Stimulated activated CD4-positive, alpha-beta T cell treated with anti-CD3 and anti-CD28 coated beads, Interleukin-1b, Interleukin-23, amount 100 ng/mL, for 48 hours (primary cell): ENCODE measurements around the gene CFAP43.
"Not testable (repeated sequence)": the region's sequence is repeated elsewhere in the genome, so short reads cannot be mapped to it uniquely, and the experiment has no call there.

ENCODE experiments used
- DNase-seq: peaks from one replicate; pipeline ENCODE4 v3.0.0-alpha.2; 2020

The CFAP43 gene

GRCh38 chr10:104216631-104217030 is 15.5 kb downstream of the CFAP43 start:
- no peak for DNase-seq

GRCh38 chr10:104209575-104210198 is 22.5 kb downstream of the CFAP43 start:
- DNase-seq: peak; percentile 14

GRCh38 chr10:104208730-104209129 is 23.4 kb downstream of the CFAP43 start:
- DNase-seq: no peak

GRCh38 chr10:104202231-104202630 is 29.9 kb downstream of the CFAP43 start:
- no peak for DNase-seq

GRCh38 chr10:104201636-104202035 is 30.5 kb downstream of the CFAP43 start:
- DNase-seq: no peak

GRCh38 chr10:104199567-104199966 is 32.6 kb downstream of the CFAP43 start:
- no peak for DNase-seq

- no peak for DNase-seq
These were observed 34.8 kb downstream of the CFAP43 start for GRCh38 chr10:104197364-104197763.

GRCh38 chr10:104195706-104196105 is 36.5 kb downstream of the CFAP43 start:
- DNase-seq: no peak

- no peak for DNase-seq
These were observed 38.4 kb downstream of the CFAP43 start for GRCh38 chr10:104193787-104194186.

GRCh38 chr10:104190695-104191094 is 41.5 kb downstream of the CFAP43 start:
- no peak for DNase-seq

- DNase-seq: no peak
These were observed 48.5 kb downstream of the CFAP43 start for GRCh38 chr10:104183682-104184081.

GRCh38 chr10:104174136-104174535 is 58.0 kb downstream of the CFAP43 start:
- not testable (repeated sequence) for DNase-seq

GRCh38 chr10:104170610-104171254 is 61.4 kb downstream of the CFAP43 start:
- DNase-seq: no peak

- DNase-seq: no peak
These were observed 76.6 kb downstream of the CFAP43 start for GRCh38 chr10:104155591-104155990.

- DNase-seq: no peak
These were observed 80.4 kb downstream of the CFAP43 start for GRCh38 chr10:104151737-104152136.

GRCh38 chr10:104150139-104150538 is 82.0 kb downstream of the CFAP43 start:
- DNase-seq: no peak

- no peak for DNase-seq
These were observed 85.3 kb downstream of the CFAP43 start for GRCh38 chr10:104146882-104147281.

- DNase-seq: no peak
These were observed 87.2 kb downstream of the CFAP43 start for GRCh38 chr10:104144931-104145330.

- DNase-seq: no peak
These were observed 88.3 kb downstream of the CFAP43 start for GRCh38 chr10:104143829-104144228.

GRCh38 chr10:104142081-104142480 is 90.1 kb downstream of the CFAP43 start:
- DNase-seq: no peak

GRCh38 chr10:104139221-104139620 is 92.9 kb downstream of the CFAP43 start:
- no peak for DNase-seq

GRCh38 chr10:104138131-104138530 is 94.0 kb downstream of the CFAP43 start:
- DNase-seq: no peak

GRCh38 chr10:104130041-104130440 is 102.1 kb downstream of the CFAP43 start:
- DNase-seq: no peak

- DNase-seq: no peak
These were observed 104.0 kb downstream of the CFAP43 start for GRCh38 chr10:104128214-104128613.

- no peak for DNase-seq
These were observed 104.8 kb downstream of the CFAP43 start for GRCh38 chr10:104127411-104127810.
